IMR-90 (cell line): Measurements from ENCODE around the gene SH3RF3. TPM values are rescaled to one million over a fixed set of nuclear protein-coding genes. Genes with fewer than 3 reads are reported as not detected.
A peak's percentile ranks its signal among the peaks of the same experiment; 100 is the strongest.

Source experiments
- ATAC-seq: fragments of 200-7000 bp; cut with Tn5 transposase; 2 replicates; pipeline ENCODE4 v1.9.1; 2020; ENCODE audit warnings: low read depth, mild to moderate bottlenecking, moderate library complexity
- BruUV-seq: library from RNA; stranded (reverse); fragments of 400-500 nt; replicated peaks from 2 replicates; lab custom pipeline; 2021; lab: Mats Ljungman, UMichigan
- CTCF ChIA-PET: fragments of 300-600 bp; formaldehyde crosslinking; extraction: SDS; loops from one replicate; lab custom pipeline; 2021; ENCODE audit warnings: antibody characterized with exemption; lab: Yijun Ruan, JAX
- POLR2A ChIA-PET: fragments of 300-600 bp; sonication (Branson Sonifier 250); formaldehyde crosslinking; loops from one replicate; lab custom pipeline; 2022; ENCODE audit warnings: antibody characterized with exemption; ENCODE audit not compliant: unreplicated experiment; lab: Charles Lee
- DNase-seq: peaks from one replicate; pipeline ENCODE4 v3.0.0; 2013
- H2AFZ ChIP-seq: replicated peaks from 2 replicates; pipeline ENCODE3; 2013; ENCODE audit warnings: low read length, mild to moderate bottlenecking; ENCODE audit not compliant: poor library complexity
- H2AK5ac ChIP-seq: 2 replicates; pipeline ENCODE4 v1.6.1; 2013; ENCODE audit warnings: low read depth, low read length, inconsistent platforms
- H2AK9ac ChIP-seq: replicated peaks from 2 replicates; pipeline ENCODE3; 2013; ENCODE audit warnings: mild to moderate bottlenecking, low read depth, low read length, moderate library complexity; ENCODE audit not compliant: poor library complexity
- H2BK120ac ChIP-seq: 2 replicates; pipeline ENCODE4 v1.6.1; 2013; ENCODE audit warnings: low read depth, low read length, inconsistent platforms
- H2BK15ac ChIP-seq: 3 replicates; pipeline ENCODE4 v1.6.1; 2013; ENCODE audit warnings: low read depth, low read length, inconsistent platforms
- H2BK20ac ChIP-seq: 2 replicates; pipeline ENCODE4 v1.6.1; 2013; ENCODE audit warnings: low read depth, mild to moderate bottlenecking, inconsistent platforms, low read length, moderate library complexity
- H2BK5ac ChIP-seq: 2 replicates; pipeline ENCODE4 v1.6.1; 2013; ENCODE audit warnings: mild to moderate bottlenecking, low read depth, low read length, inconsistent platforms; ENCODE audit not compliant: poor library complexity, severe bottlenecking
- H3K14ac ChIP-seq: replicated peaks from 2 replicates; pipeline ENCODE4 v1.6.1; 2013; ENCODE audit warnings: low read depth, low read length, inconsistent platforms
- H3K18ac ChIP-seq: 2 replicates; pipeline ENCODE4 v1.6.1; 2013; ENCODE audit warnings: low read depth, low read length, control low read depth
- H3K23ac ChIP-seq: 2 replicates; pipeline ENCODE4 v1.6.1; 2013; ENCODE audit warnings: low read depth, low read length, inconsistent platforms
- H3K27ac ChIP-seq: 2 replicates; pipeline ENCODE4 v1.5.1; 2013; ENCODE audit warnings: mild to moderate bottlenecking, control low read depth, low read length; ENCODE audit not compliant: insufficient read depth
- H3K27me3 ChIP-seq: 2 replicates; pipeline ENCODE4 v1.6.1; 2013; ENCODE audit warnings: low read length; ENCODE audit not compliant: control insufficient read depth, insufficient read depth
- H3K36me3 ChIP-seq: 2 replicates; pipeline ENCODE4 v1.6.1; 2013; ENCODE audit warnings: low read length, mixed read lengths; ENCODE audit not compliant: control insufficient read depth, insufficient read depth
- H3K4ac ChIP-seq: 2 replicates; pipeline ENCODE4 v1.6.1; 2013; ENCODE audit warnings: low read depth, low read length, inconsistent platforms
- H3K4me1 ChIP-seq: 2 replicates; pipeline ENCODE4 v1.6.1; 2013; ENCODE audit warnings: low read length, mixed read lengths; ENCODE audit not compliant: control insufficient read depth, insufficient read depth
- H3K4me2 ChIP-seq: 2 replicates; pipeline ENCODE4 v1.6.1; 2013; ENCODE audit warnings: low read depth, mild to moderate bottlenecking, control low read depth, low read length, moderate library complexity
- H3K4me3 ChIP-seq: 2 replicates; pipeline ENCODE4 v1.5.1; 2013; ENCODE audit warnings: low read depth, mild to moderate bottlenecking, control low read depth, low read length, moderate library complexity; ENCODE audit not compliant: insufficient read depth
- H3K56ac ChIP-seq: 2 replicates; pipeline ENCODE4 v1.6.1; 2013; ENCODE audit warnings: low read length, inconsistent platforms; ENCODE audit not compliant: insufficient read depth; ENCODE audit errors: extremely low read depth
- H3K79me1 ChIP-seq, 2 experiments: 2 replicates each; pipeline ENCODE4 v1.6.1; 2013; ENCODE audit warnings: low read length in 2 of 2, inconsistent platforms in 1 of 2, low read depth in 1 of 2
- H3K9ac ChIP-seq: 2 replicates; pipeline ENCODE4 v1.6.1; 2013; ENCODE audit warnings: low read depth, low read length, control low read depth
- H3K9me1 ChIP-seq: 2 replicates; pipeline ENCODE4 v1.6.1; 2013; ENCODE audit warnings: low read length, inconsistent platforms; ENCODE audit not compliant: insufficient read depth
- H3K9me3 ChIP-seq: 2 replicates; pipeline ENCODE4 v1.6.1; 2013; ENCODE audit warnings: low read length; ENCODE audit not compliant: control insufficient read depth, insufficient read depth
- H4K20me1 ChIP-seq: 2 replicates; pipeline ENCODE4 v1.6.1; 2013; ENCODE audit warnings: low read length, inconsistent platforms; ENCODE audit not compliant: insufficient read depth
- H4K5ac ChIP-seq: 2 replicates; pipeline ENCODE4 v1.6.1; 2013; ENCODE audit warnings: mild to moderate bottlenecking, low read depth, low read length, control low read depth
- H4K8ac ChIP-seq, 2 experiments: 2 replicates each; pipeline ENCODE4 v1.6.1; 2013; ENCODE audit warnings: low read depth in 2 of 2, low read length in 2 of 2, control low read depth in 1 of 2, inconsistent platforms in 1 of 2
- H4K91ac ChIP-seq: 2 replicates; pipeline ENCODE4 v1.6.1; 2013; ENCODE audit warnings: low read depth, low read length, inconsistent platforms; ENCODE audit not compliant: insufficient read depth
- BHLHE40 ChIP-seq: fragments of 150-350 bp; IDR thresholded peaks from 2 replicates; pipeline ENCODE4 v1.6.1; 2016; ENCODE audit warnings: mild to moderate bottlenecking, low read depth, low read length
- CEBPB ChIP-seq: IDR thresholded peaks from 2 replicates; pipeline ENCODE4 v1.6.1; 2012; ENCODE audit warnings: low read depth, low read length, improper control_type of control experiment
- CHD1 ChIP-seq: IDR thresholded peaks from 2 replicates; pipeline ENCODE4 v1.6.1; 2012; ENCODE audit warnings: low read depth, low read length, improper control_type of control experiment
- FOS ChIP-seq: fragments of 150-350 bp; IDR thresholded peaks from 2 replicates; pipeline ENCODE4 v1.6.1; 2016; ENCODE audit warnings: low read depth, low read length
- MAFK ChIP-seq: IDR thresholded peaks from 2 replicates; pipeline ENCODE4 v1.6.1; 2012; ENCODE audit warnings: low read depth, low read length, improper control_type of control experiment
- MAZ ChIP-seq: IDR thresholded peaks from 2 replicates; pipeline ENCODE4 v1.6.1; 2012; ENCODE audit warnings: low read depth, mild to moderate bottlenecking, low read length, improper control_type of control experiment, moderate library complexity, borderline replicate concordance
- MXI1 ChIP-seq: IDR thresholded peaks from 2 replicates; pipeline ENCODE4 v1.6.1; 2012; ENCODE audit warnings: low read depth, mild to moderate bottlenecking, low read length, moderate library complexity, borderline replicate concordance
- POLR2A ChIP-seq: IDR thresholded peaks from 2 replicates; pipeline ENCODE4 v1.6.1; 2012; ENCODE audit warnings: mild to moderate bottlenecking, low read depth, low read length
- RAD21 ChIP-seq: IDR thresholded peaks from 2 replicates; pipeline ENCODE4 v1.6.1; 2012; ENCODE audit warnings: low read length, improper control_type of control experiment
- RCOR1 ChIP-seq: IDR thresholded peaks from 2 replicates; pipeline ENCODE4 v1.6.1; 2012; ENCODE audit warnings: mild to moderate bottlenecking, low read length, improper control_type of control experiment; ENCODE audit not compliant: insufficient replicate concordance
- RFX5 ChIP-seq: IDR thresholded peaks from 2 replicates; pipeline ENCODE4 v1.8.0; 2012; ENCODE audit warnings: low read depth, mild to moderate bottlenecking, low read length, moderate library complexity
- SMC3 ChIP-seq: fragments of 150-350 bp; IDR thresholded peaks from 2 replicates; pipeline ENCODE4 v1.6.1; 2016; ENCODE audit warnings: low read depth, mild to moderate bottlenecking, antibody characterized with exemption, low read length, moderate library complexity
- WGBS, 2 experiments: methylation state at CpG; one replicate each; pipeline versions ENCODE4 v1.1.5 to v1.1.7; 2013; ENCODE audit warnings: missing lambda C conversion rate in 2 of 2; ENCODE audit not compliant: insufficient read length in 1 of 2; ENCODE audit errors: extremely low coverage in 2 of 2; 5-methylcytosine and 5-hydroxymethylcytosine counted together
- dilution Hi-C: fragments of 300-500 bp; cut with HindIII; formaldehyde crosslinking; loops from one replicate; pipeline ENCODE4 v1.14.3; 2018; ENCODE audit warnings: low sequenced_read_pairs; ENCODE audit not compliant: unreplicated experiment
- in situ Hi-C: fragments of 300-500 bp; cut with MboI; formaldehyde crosslinking; loops from 3 replicates; pipeline ENCODE4 v1.14.3; 2019; ENCODE audit warnings: low sequenced_read_pairs, inconsistent platforms, mixed read lengths
- intact Hi-C: fragments of 100-400 bp; cut with micrococcal nuclease; formaldehyde crosslinking; loops from 2 replicates; pipeline ENCODE4 v1.10.0; 2022
- polyA plus RNA-seq, 3 experiments: library from polyadenylated mRNA; depleted of rRNA; stranded (reverse); fragments of >200 nt; gene quantifications; 2 replicates each; pipeline ENCODE4 v1.2.3, GENCODE V29; 2012; ENCODE audit warnings: low replicate concordance in 1 of 3
- total RNA-seq: library from RNA; depleted of rRNA; stranded (reverse); fragments of >200 nt; gene quantifications from 2 replicates; pipeline ENCODE4 v1.2.3, GENCODE V29; 2012
- TF ChIP-seq, protein P1 (sequence below): fragments of 150-350 bp; IDR thresholded peaks from 2 replicates; pipeline ENCODE4 v1.6.1; 2017; ENCODE audit warnings: mild to moderate bottlenecking, antibody characterized with exemption, low read length, low read depth

SH3RF3 gene
- total and polyA plus RNA-seq, 2 of the 4 experiments (the other 2 are of a cell fraction): 3.4 to 5.3 TPM

- H3K4me2 ChIP-seq: peak overlapping the region; percentile 35
- H3K14ac ChIP-seq: peak overlapping the region; percentile 98
Observed at GRCh38 chr2:109173311-109174171, 44.5 kb downstream of the SH3RF3 start.

More at GRCh38 chr2:109173311-109174171, 44.5 kb downstream of the SH3RF3 start:
- H2AK9ac ChIP-seq: peak overlapping the region; percentile 93
- peak overlapping the region; percentile 50 for H3K9ac ChIP-seq
- no peaks in the 10 kb centered on the region for H3K36me3 ChIP-seq
- dilution Hi-C loops: no loop called here
- H4K5ac ChIP-seq: peak overlapping the region; percentile 91
- H2BK20ac ChIP-seq: peak overlapping the region; percentile 91
- peak overlapping the region; percentile 70 for H2AFZ ChIP-seq
- peak overlapping the region; percentile 99 for H3K23ac ChIP-seq
- no peaks in the 10 kb centered on the region for H3K27me3 ChIP-seq
- ATAC-seq (peak; percentile 52), DNase-seq (peak; percentile 87)
- WGBS, 2 experiments: 5% methylated on average over 4 of the region's 19 CpGs; no CpG with 5 or more reads in 1 of the 2 experiments
- H3K9me1 ChIP-seq: peaks cover 44% of the 10 kb centered on the region
- no peak overlapping the region for H3K4me3 ChIP-seq
- H3K79me1 ChIP-seq: peaks cover 42 to 74% of the 10 kb centered on the region in 2 experiments
- peak overlapping the region; percentile 82 for H3K27ac ChIP-seq
- in situ Hi-C loops: no loop called here
- peak overlapping the region; percentile 98 for H2BK120ac ChIP-seq
- H3K56ac ChIP-seq: peak overlapping the region; percentile 77
- peak overlapping the region; percentile 99 for H2AK5ac ChIP-seq
- H2BK5ac ChIP-seq: peak overlapping the region; percentile 94
- intact Hi-C loops: loop anchor here (1.0 to 5.0 kb wide), 5 partner anchors 12 to 149 kb away; partner anchors contain the start of gene SH3RF3
- H4K8ac ChIP-seq: peak overlapping the region; percentile 70 to 97
- H4K91ac ChIP-seq: peak overlapping the region; percentile 99
- peak overlapping the region; percentile 99 for H3K4ac ChIP-seq
- CTCF ChIA-PET: no interaction called here
- POLR2A ChIA-PET: interaction anchor here (0.6 kb wide), 2 partner anchors 11 to 154 kb away, joined by 3 to 4 read pairs; no protein-coding TSS in a partner anchor
- peaks cover 45% of the 10 kb centered on the region for H3K4me1 ChIP-seq
- TF ChIP-seq POLR2A (peak; percentile 58; the same call in 1 of the 2 replicates), CHD1 (no peak), MAZ (peak; percentile 19; the same call in 1 of the 2 replicates), FOS (0 out of 2 replicates have a peak, but pooled peaks have one; percentile 15), BHLHE40 (peak; percentile 19; the same call in 1 of the 2 replicates), RAD21 (no peak), RCOR1 (no peak), CEBPB (peak; percentile 95), MXI1 (no peak), RFX5 (no peak), SMC3 (no peak), MAFK (peak; percentile 60)
- TF ChIP-seq, protein P1, sequence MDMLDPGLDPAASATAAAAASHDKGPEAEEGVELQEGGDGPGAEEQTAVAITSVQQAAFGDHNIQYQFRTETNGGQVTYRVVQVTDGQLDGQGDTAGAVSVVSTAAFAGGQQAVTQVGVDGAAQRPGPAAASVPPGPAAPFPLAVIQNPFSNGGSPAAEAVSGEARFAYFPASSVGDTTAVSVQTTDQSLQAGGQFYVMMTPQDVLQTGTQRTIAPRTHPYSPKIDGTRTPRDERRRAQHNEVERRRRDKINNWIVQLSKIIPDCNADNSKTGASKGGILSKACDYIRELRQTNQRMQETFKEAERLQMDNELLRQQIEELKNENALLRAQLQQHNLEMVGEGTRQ: no peak
- 0 out of 2 replicates have a peak, but pooled peaks cover 2% of the 10 kb centered on the region for H3K9me3 ChIP-seq
- peak overlapping the region; percentile 73 for H2BK15ac ChIP-seq
- peak overlapping the region; percentile 96 for H3K18ac ChIP-seq
- no TSS peak for BruUV-seq
- peaks cover 11% of the 10 kb centered on the region; the same call in 1 of the 2 replicates for H4K20me1 ChIP-seq
